Fibroblast of skin of left biceps (primary cell): ENCODE measurements around the gene BICC1.
A peak's percentile ranks its signal among the peaks of the same experiment; 100 is the strongest.

ENCODE experiments used
- DNase-seq, 2 experiments: peaks; one replicate each; pipeline ENCODE4 v3.0.0-alpha.2; 2013; ENCODE audit warnings: low read depth in 2 of 2

Gene BICC1

GRCh38 chr10:58743466-58744115 is 230.9 kb downstream of the BICC1 start:
- DNase-seq: no peak

GRCh38 chr10:58746474-58747185 is 234.0 kb downstream of the BICC1 start:
- no peak for DNase-seq

GRCh38 chr10:58747687-58748086 is 235.0 kb downstream of the BICC1 start:
- no peak for DNase-seq

GRCh38 chr10:58752665-58753064 is 240.0 kb downstream of the BICC1 start:
- no peak for DNase-seq

- DNase-seq: no peak
Measured at GRCh38 chr10:58753425-58753824, 240.8 kb downstream of the BICC1 start.

GRCh38 chr10:58754469-58755339 is 242.0 kb downstream of the BICC1 start:
- peak; percentile 56 to 59 for DNase-seq

- no peak for DNase-seq
Measured at GRCh38 chr10:58755340-58755610, 242.6 kb downstream of the BICC1 start.

GRCh38 chr10:58755677-58756076 is 243.0 kb downstream of the BICC1 start:
- peak in 1 of 2 experiments; percentile 59 for DNase-seq

GRCh38 chr10:58756130-58756719 is 243.6 kb downstream of the BICC1 start:
- DNase-seq: peak; percentile 63 to 66

- DNase-seq: no peak
Measured at GRCh38 chr10:58757352-58758065, 244.8 kb downstream of the BICC1 start.

GRCh38 chr10:58758321-58758720 is 245.6 kb downstream of the BICC1 start:
- DNase-seq: no peak

GRCh38 chr10:58764087-58764747 is 251.5 kb downstream of the BICC1 start:
- no peak for DNase-seq

GRCh38 chr10:58765910-58766309 is 253.2 kb downstream of the BICC1 start:
- DNase-seq: no peak

- no peak for DNase-seq
Measured at GRCh38 chr10:58767652-58768051, 255.0 kb downstream of the BICC1 start.

GRCh38 chr10:58771863-58772262 is 259.2 kb downstream of the BICC1 start:
- DNase-seq: no peak

GRCh38 chr10:58772758-58773157 is 260.1 kb downstream of the BICC1 start:
- DNase-seq: no peak

GRCh38 chr10:58773341-58773740 is 260.7 kb downstream of the BICC1 start:
- DNase-seq: no peak

- no peak for DNase-seq
Measured at GRCh38 chr10:58773944-58774343, 261.3 kb downstream of the BICC1 start.

GRCh38 chr10:58775960-58776567 is 263.4 kb downstream of the BICC1 start:
- DNase-seq: no peak

GRCh38 chr10:58776568-58777318 is 264.1 kb downstream of the BICC1 start:
- no peak for DNase-seq
